Mucosa of descending colon (tissue), 3 donors: ENCODE measurements around the gene VMAC. TPM values are rescaled to one million over a fixed set of nuclear protein-coding genes. Genes with fewer than 3 reads are reported as not detected.

Experiments used
- ATAC-seq: fragments of 200-7000 bp; cut with Tn5 transposase; one replicate; pipeline ENCODE4 v1.9.1; 2020; ENCODE audit warnings: mild to moderate bottlenecking, moderate library complexity
- DNase-seq, 3 donors: peaks; one replicate each; pipeline ENCODE4 v3.0.0-alpha.2; 2020
- H3K36me3 ChIP-seq: fragments of 200-600 bp; one replicate; pipeline ENCODE4 v1.8.0; 2021; ENCODE audit warnings: low read depth, mild to moderate bottlenecking
- H3K4me1 ChIP-seq: fragments of 200-600 bp; one replicate; pipeline ENCODE4 v1.8.0; 2021; ENCODE audit warnings: low read depth, mild to moderate bottlenecking
- H3K4me3 ChIP-seq: fragments of 200-600 bp; one replicate; pipeline ENCODE4 v1.8.0; 2021; ENCODE audit warnings: mild to moderate bottlenecking
- H3K9me3 ChIP-seq: fragments of 200-600 bp; one replicate; pipeline ENCODE4 v1.8.0; 2021; ENCODE audit warnings: mild to moderate bottlenecking
- CTCF ChIP-seq: fragments of 200-600 bp; IDR thresholded peaks from one replicate; pipeline ENCODE4 v1.8.0; 2022; ENCODE audit warnings: antibody characterized with exemption, mild to moderate bottlenecking
- intact Hi-C, 2 donors: fragments of 100-400 bp; cut with DNase I in 1 of 2; cut with micrococcal nuclease in 1 of 2; formaldehyde crosslinking; loops; one replicate each; pipeline versions ENCODE4 v1.11.0 to v1.11.1; 2022; cut with DNase I, micrococcal nuclease
- total RNA-seq, 3 donors: library from RNA; stranded (reverse); fragmentation: NEBNext Ultra II Directional in 2 of 3; extraction: Animal tissue kit (Norgen Biotek cat#: 25700) in 2 of 3; gene quantifications; one replicate each; pipeline versions ENCODE4 v1.2.1 to v1.2.4, GENCODE V29; 2021 to 2023
- donor health status: DM: no; HTN: no; CAD: no; lungs with moderate emphysema.
- donor health status: DM: no; HTN: no; CAD: no.
- donor health status: DM: no; HTN: yes; CAD: no.

The VMAC gene
- total RNA-seq, 3 donors from 2014 or later, result 5.6 to 10.0 (median 8.3) TPM

GRCh38 chr19:5908773-5909442, 4.2 kb downstream of the VMAC start:
- no peaks in the 10 kb centered on the region for H3K9me3 ChIP-seq
- TF ChIP-seq CTCF, result no peak
- no peak overlapping the region for H3K4me3 ChIP-seq
- DNase-seq, result no peak
- peaks cover 6% of the 10 kb centered on the region for H3K36me3 ChIP-seq
- intact Hi-C loops, result no loop called here
- ATAC-seq, result no peak
- H3K4me1 ChIP-seq, result peaks cover 19% of the 10 kb centered on the region

- Histone ChIP-seq H3K4me3 (no peak overlapping the region), H3K4me1 (peaks cover 20% of the 10 kb centered on the region), H3K9me3 (no peaks in the 10 kb centered on the region), H3K36me3 (no peaks in the 10 kb centered on the region)
- no peak for DNase-seq
- TF ChIP-seq CTCF, result no peak
- ATAC-seq, result no peak
- intact Hi-C loops, result no loop called here
Measured at GRCh38 chr19:5910638-5910907, 5.9 kb downstream of the VMAC start.

GRCh38 chr19:5911366-5911765, 6.7 kb downstream of the VMAC start:
- no peaks in the 10 kb centered on the region for H3K9me3 ChIP-seq
- intact Hi-C loops, result no loop called here
- TF ChIP-seq CTCF, result no peak
- H3K36me3 ChIP-seq, result no peaks in the 10 kb centered on the region
- peaks cover 14% of the 10 kb centered on the region for H3K4me1 ChIP-seq
- ATAC-seq (no peak), DNase-seq (no peak)
- H3K4me3 ChIP-seq, result no peak overlapping the region

GRCh38 chr19:5913739-5914357, 9.2 kb downstream of the VMAC start, which contains the start of gene CAPS:
Gene CAPS (plus strand): TSS chr19:5914254. CDS start chr19:5914407, 153 bp downstream.
- peak; percentile 76 to 86 (median 83) for DNase-seq

GRCh38 chr19:5914358-5914774, 9.7 kb downstream of the VMAC start:
- Histone ChIP-seq H3K9me3 (no peaks in the 10 kb centered on the region), H3K36me3 (no peaks in the 10 kb centered on the region), H3K4me1 (peaks cover 14% of the 10 kb centered on the region), H3K4me3 (no peak overlapping the region)
- no peak for TF ChIP-seq CTCF
- ATAC-seq (peak; percentile 60), DNase-seq (no peak)
- intact Hi-C loops, result no loop called here

More at GRCh38 chr19:5913739-5914357, 9.2 kb downstream of the VMAC start, which contains the start of gene CAPS:
- ATAC-seq, result peak; percentile 88
- no peak for TF ChIP-seq CTCF
- Histone ChIP-seq H3K9me3 (no peaks in the 10 kb centered on the region), H3K36me3 (no peaks in the 10 kb centered on the region), H3K4me3 (no peak within 1 kb of the TSS), H3K4me1 (peaks cover 14% of the 10 kb centered on the region)
- intact Hi-C loops, result no loop called here
